H1 (cell line): ENCODE measurements around the gene THRB. TPM values are rescaled to one million over a fixed set of nuclear protein-coding genes. Genes with fewer than 3 reads are reported as not detected.

Experiments used
- BACH1 ChIP-seq: IDR thresholded peaks from 2 replicates; pipeline ENCODE4 v1.6.1; 2012; ENCODE audit warnings: low read length, improper control_type of control experiment
- CBX5 ChIP-seq: fragments of 300-800, 300-1000 bp; sonication (generic); IDR thresholded peaks from 2 replicates; pipeline ENCODE4 v1.7.1; 2016; ENCODE audit warnings: antibody characterized with exemption, low read length, low read depth
- CHD7 ChIP-seq: fragments of 300-600 bp; sonication (generic); IDR thresholded peaks from 2 replicates; pipeline ENCODE4 v1.7.1; 2012; ENCODE audit warnings: low read length, moderate library complexity, mild to moderate bottlenecking, inconsistent platforms; ENCODE audit not compliant: insufficient replicate concordance
- EGR1 ChIP-seq: IDR thresholded peaks from 2 replicates; pipeline ENCODE4 v1.6.1; 2011; ENCODE audit warnings: low read depth, low read length, borderline replicate concordance
- JUN ChIP-seq: IDR thresholded peaks from 2 replicates; pipeline ENCODE4 v1.6.1; 2011; ENCODE audit warnings: low read depth, mild to moderate bottlenecking, improper control_type of control experiment, low read length
- polyA plus RNA-seq, 7 experiments: library from polyadenylated mRNA; depleted of rRNA in 3 of 7; stranded (reverse) in 5 of 7; unstranded in 2 of 7; fragments of >200 nt in 5 of 7; fragments of 200-250 nt in 2 of 7; gene quantifications; 1 replicate in 5 of 7; 2 replicates in 1 of 7; 4 replicates in 1 of 7; pipeline versions ENCODE4 v1.2.1 to v1.2.3, GENCODE V29; 2011 to 2013; ENCODE audit warnings: missing spikeins in 2 of 7, mixed read lengths in 2 of 7
- total RNA-seq: library from RNA; stranded (reverse); fragmentation: NEBNext Ultra II Directional; extraction: Animal tissue kit (Norgen Biotek cat#: 25700); gene quantifications from 2 replicates; pipeline ENCODE4 v1.2.1, GENCODE V29; 2021

THRB gene
- total and polyA plus RNA-seq, 2 of the 8 experiments (the other 6 are each of a cell fraction or from before 2014, with no cell fraction given): 0.98 to 3.9 TPM

- TF ChIP-seq CHD7: no peak
- TF ChIP-seq JUN: no peak
- no peak for TF ChIP-seq BACH1
- no peak for TF ChIP-seq CBX5
- no peak for TF ChIP-seq EGR1
These were observed 239.2 kb downstream of the THRB start (continued) for GRCh38 chr3:24255414-24255813.
